ENCODE measurements around the gene GLP2R. TPM values are rescaled to one million over a fixed set of nuclear protein-coding genes. Genes with fewer than 3 reads are reported as not detected.

The GLP2R gene
- total and polyA plus RNA-seq, 8 donors: 0.93 to 2.6 (median 2.2) TPM

DNA sequence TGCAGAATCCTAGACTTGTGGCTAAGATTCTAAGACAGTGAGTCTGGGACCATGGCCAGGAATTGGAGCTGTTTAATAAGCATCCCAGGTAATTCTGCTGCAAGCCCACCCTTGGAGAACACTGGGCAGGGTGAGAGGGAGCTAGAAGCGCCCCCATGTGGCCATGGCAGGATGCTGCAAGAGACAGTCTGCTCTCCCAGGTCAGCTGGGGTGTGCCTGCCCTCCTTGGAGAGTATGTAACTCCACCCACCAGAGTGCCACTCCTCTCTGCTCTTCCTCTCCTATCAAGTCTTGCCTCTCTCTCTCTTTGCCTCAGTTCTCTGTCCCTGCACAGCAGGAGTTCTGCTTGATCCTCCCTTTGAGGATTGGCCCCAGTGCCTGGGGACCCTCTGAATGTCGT, 64.4 kb downstream of the GLP2R start:
- peaks cover 0 to 16% of the 10 kb centered on the region in 2 donors for H3K27me3 ChIP-seq
- ATAC-seq (peak; percentile 78), DNase-seq (no peak)
- no peak overlapping the region for H3K4me3 ChIP-seq
- TF ChIP-seq, protein P1, sequence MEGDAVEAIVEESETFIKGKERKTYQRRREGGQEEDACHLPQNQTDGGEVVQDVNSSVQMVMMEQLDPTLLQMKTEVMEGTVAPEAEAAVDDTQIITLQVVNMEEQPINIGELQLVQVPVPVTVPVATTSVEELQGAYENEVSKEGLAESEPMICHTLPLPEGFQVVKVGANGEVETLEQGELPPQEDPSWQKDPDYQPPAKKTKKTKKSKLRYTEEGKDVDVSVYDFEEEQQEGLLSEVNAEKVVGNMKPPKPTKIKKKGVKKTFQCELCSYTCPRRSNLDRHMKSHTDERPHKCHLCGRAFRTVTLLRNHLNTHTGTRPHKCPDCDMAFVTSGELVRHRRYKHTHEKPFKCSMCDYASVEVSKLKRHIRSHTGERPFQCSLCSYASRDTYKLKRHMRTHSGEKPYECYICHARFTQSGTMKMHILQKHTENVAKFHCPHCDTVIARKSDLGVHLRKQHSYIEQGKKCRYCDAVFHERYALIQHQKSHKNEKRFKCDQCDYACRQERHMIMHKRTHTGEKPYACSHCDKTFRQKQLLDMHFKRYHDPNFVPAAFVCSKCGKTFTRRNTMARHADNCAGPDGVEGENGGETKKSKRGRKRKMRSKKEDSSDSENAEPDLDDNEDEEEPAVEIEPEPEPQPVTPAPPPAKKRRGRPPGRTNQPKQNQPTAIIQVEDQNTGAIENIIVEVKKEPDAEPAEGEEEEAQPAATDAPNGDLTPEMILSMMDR (IDR thresholded peaks at IDR 0.05): peak; percentile 29 to 54
- H3K4me1 ChIP-seq: no peaks in the 10 kb centered on the region
- no peaks in the 10 kb centered on the region for H3K9me3 ChIP-seq
- no peaks in the 10 kb centered on the region for H3K36me3 ChIP-seq
- no peak overlapping the region for H3K27ac ChIP-seq
- intact Hi-C loops (cut with DNase I): no loop called here

GRCh38 chr17:9893411-9894012, 67.8 kb downstream of the GLP2R start:
- intact Hi-C loops (cut with DNase I): no loop called here
- Histone ChIP-seq H3K4me3 (no peak overlapping the region), H3K27me3 (peaks cover 0 to 21% of the 10 kb centered on the region in 2 donors), H3K4me1 (no peaks in the 10 kb centered on the region), H3K27ac (no peak overlapping the region), H3K36me3 (no peaks in the 10 kb centered on the region), H3K9me3 (no peaks in the 10 kb centered on the region)
- TF ChIP-seq, protein P1 (IDR thresholded peaks at IDR 0.05): no peak
- ATAC-seq (no peak), DNase-seq (no peak)

GRCh38 chr17:9894231-9894630, 68.5 kb downstream of the GLP2R start:
- ATAC-seq (no peak), DNase-seq (no peak)
- Histone ChIP-seq H3K4me3 (no peak overlapping the region), H3K27me3 (peaks cover 0 to 27% of the 10 kb centered on the region in 2 donors), H3K4me1 (no peaks in the 10 kb centered on the region), H3K9me3 (no peaks in the 10 kb centered on the region), H3K27ac (no peak overlapping the region), H3K36me3 (no peaks in the 10 kb centered on the region)
- intact Hi-C loops (cut with DNase I): no loop called here
- TF ChIP-seq, protein P1 (IDR thresholded peaks at IDR 0.05): no peak

GRCh38 chr17:9895923-9896322, 70.2 kb downstream of the GLP2R start:
- no peak for DNase-seq
- peaks cover 0 to 4% of the 10 kb centered on the region in 2 donors for H3K4me1 ChIP-seq

DNA sequence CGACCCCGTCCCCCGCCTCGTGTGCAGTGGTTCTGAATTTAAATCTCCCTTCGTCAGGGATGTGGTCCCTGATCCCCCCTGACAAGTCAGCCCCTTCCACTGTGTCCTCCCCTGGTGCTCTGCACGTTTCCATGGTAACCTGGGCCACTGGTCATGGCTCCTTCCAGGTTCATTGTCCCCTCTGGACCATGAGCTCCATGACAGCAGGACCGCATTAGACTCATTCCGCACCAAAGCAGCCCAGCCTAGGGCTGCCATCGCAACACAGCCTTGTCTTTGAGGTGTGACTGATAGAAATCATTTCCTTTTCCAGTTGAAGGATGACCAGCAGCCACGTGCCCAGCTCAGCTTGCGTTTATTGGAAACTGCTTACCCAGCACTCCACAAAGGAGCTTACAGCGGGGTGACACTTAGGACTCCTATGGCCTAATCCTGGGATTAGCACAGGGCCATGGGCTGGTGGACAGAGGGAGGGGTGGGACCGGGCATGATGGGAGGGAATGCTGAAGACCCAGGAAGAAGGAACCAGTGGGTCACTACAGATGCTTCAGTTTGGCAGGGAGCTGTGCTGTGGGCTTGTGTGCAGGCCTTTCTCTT, 71.7 kb downstream of the GLP2R start:
- Histone ChIP-seq H3K27me3 (peaks cover 0 to 29% of the 10 kb centered on the region in 2 donors), H3K9me3 (no peaks in the 10 kb centered on the region), H3K4me1 (peaks cover 0 to 4% of the 10 kb centered on the region in 2 donors), H3K27ac (no peak overlapping the region), H3K36me3 (no peaks in the 10 kb centered on the region), H3K4me3 (no peak overlapping the region)
- DNase-seq: no peak
- ATAC-seq: no peak
- intact Hi-C loops (cut with DNase I): no loop called here
- TF ChIP-seq, protein P1 (IDR thresholded peaks at IDR 0.05): no peak

More at GRCh38 chr17:9895923-9896322, 70.2 kb downstream of the GLP2R start:
- Histone ChIP-seq H3K36me3 (no peaks in the 10 kb centered on the region), H3K27ac (no peak overlapping the region), H3K9me3 (no peaks in the 10 kb centered on the region), H3K4me3 (no peak overlapping the region), H3K27me3 (peaks cover 0 to 29% of the 10 kb centered on the region in 2 donors)
- ATAC-seq: no peak
- TF ChIP-seq, protein P1 (IDR thresholded peaks at IDR 0.05): no peak
- intact Hi-C loops (cut with DNase I): no loop called here
